HEK293T (cell line): ENCODE measurements around the gene RBM44.

Experiments used
- BHLHE40 ChIP-seq: fragments of 450-650 bp; IDR thresholded peaks from 2 replicates; pipeline ENCODE4 v1.6.1; 2016; ENCODE audit warnings: mild to moderate bottlenecking, moderate library complexity, borderline replicate concordance
- ELF4 ChIP-seq: fragments of 450-650 bp; IDR thresholded peaks from 2 replicates; pipeline ENCODE4 v1.6.1; 2017; ENCODE audit warnings: antibody characterized with exemption
- FOXA1 ChIP-seq: fragments of 450-650 bp; IDR thresholded peaks from 2 replicates; pipeline ENCODE4 v1.6.1; 2016; ENCODE audit warnings: mild to moderate bottlenecking
- FOXK2 ChIP-seq: fragments of 450-650 bp; IDR thresholded peaks from 2 replicates; pipeline ENCODE4 v1.6.1; 2016; ENCODE audit warnings: mild to moderate bottlenecking
- FOXM1 ChIP-seq: fragments of 450-650 bp; IDR thresholded peaks from 2 replicates; pipeline ENCODE4 v1.6.1; 2017; ENCODE audit warnings: mild to moderate bottlenecking, borderline replicate concordance
- HDGF ChIP-seq: fragments of 450-650 bp; IDR thresholded peaks from 2 replicates; pipeline ENCODE4 v1.6.1; 2017; ENCODE audit warnings: antibody characterized with exemption, borderline replicate concordance
- L3MBTL2 ChIP-seq: fragments of 450-650 bp; conservative IDR thresholded peaks from 2 replicates; pipeline ENCODE4 v1.6.1; 2016; ENCODE audit warnings: mild to moderate bottlenecking
- LEF1 ChIP-seq: fragments of 450-650 bp; IDR thresholded peaks from 2 replicates; pipeline ENCODE4 v1.6.1; 2017; ENCODE audit warnings: mild to moderate bottlenecking, borderline replicate concordance
- NFRKB ChIP-seq: fragments of 450-650 bp; IDR thresholded peaks from 2 replicates; pipeline ENCODE4 v1.6.1; 2016; ENCODE audit warnings: mild to moderate bottlenecking, moderate library complexity
- PKNOX1 ChIP-seq: fragments of 450-650 bp; IDR thresholded peaks from 2 replicates; pipeline ENCODE4 v1.6.1; 2016
- SP1 ChIP-seq: fragments of 450-650 bp; IDR thresholded peaks from 2 replicates; pipeline ENCODE4 v1.6.1; 2017
- SUZ12 ChIP-seq: fragments of 450-650 bp; IDR thresholded peaks from 2 replicates; pipeline ENCODE4 v1.6.1; 2016; ENCODE audit warnings: mild to moderate bottlenecking
- TARDBP ChIP-seq: fragments of 450-650 bp; IDR thresholded peaks from 2 replicates; pipeline ENCODE4 v1.6.1; 2016
- ZNF384 ChIP-seq: fragments of 450-650 bp; IDR thresholded peaks from 2 replicates; pipeline ENCODE4 v1.6.1; 2016

- TF ChIP-seq ELF4 (no peak), SUZ12 (no peak), BHLHE40 (no peak), L3MBTL2 (no peak), NFRKB (no peak), SP1 (no peak), FOXA1 (no peak), TARDBP (no peak), FOXK2 (no peak), PKNOX1 (no peak), ZNF384 (no peak), FOXM1 (no peak), HDGF (no peak), LEF1 (no peak)
Measured at GRCh38 chr2:237758185-237758584, 40.4 kb upstream of the RBM44 start.
